Stimulated activated naive CD8-positive, alpha-beta T cell treated with anti-CD3 and anti-CD28 coated beads, Interleukin-15, Interleukin-2, amounts not matched to agents 100 U/mL and 50 U/mL, for 24 hours (primary cell): ENCODE data around the gene RFX3.

Experiments
- ATAC-seq: fragments of 150-1000 bp; cut with Tn5 transposase; one replicate; pipeline ENCODE4 v1.10.0; 2021
- DNase-seq: peaks from one replicate; pipeline ENCODE4 v3.0.0; 2021

Gene RFX3

GRCh38 chr9:3434594-3434993 lies 91.2 kb downstream of the RFX3 start:
- no peak for ATAC-seq
- no peak for DNase-seq

- DNase-seq: no peak
- no peak for ATAC-seq
Measured at GRCh38 chr9:3433754-3434153, 92.0 kb downstream of the RFX3 start.

GRCh38 chr9:3433066-3433465 lies 92.7 kb downstream of the RFX3 start:
- ATAC-seq (no peak), DNase-seq (no peak)

GRCh38 chr9:3431890-3432289 lies 93.9 kb downstream of the RFX3 start:
- DNase-seq (no peak), ATAC-seq (no peak)

GRCh38 chr9:3419893-3420292 lies 105.9 kb downstream of the RFX3 start:
- ATAC-seq (no peak), DNase-seq (no peak)

- no peak for ATAC-seq
Measured at GRCh38 chr9:3415906-3416305, 109.9 kb downstream of the RFX3 start.

GRCh38 chr9:3413984-3414383 lies 111.8 kb downstream of the RFX3 start:
- ATAC-seq (no peak), DNase-seq (no peak)

More at GRCh38 chr9:3415906-3416305, 109.9 kb downstream of the RFX3 start:
- DNase-seq: no peak

GRCh38 chr9:3410461-3410860 lies 115.3 kb downstream of the RFX3 start:
- ATAC-seq: no peak

GRCh38 chr9:3409453-3409852 lies 116.3 kb downstream of the RFX3 start:
- DNase-seq: no peak
- no peak for ATAC-seq

More at GRCh38 chr9:3410461-3410860, 115.3 kb downstream of the RFX3 start:
- DNase-seq: no peak

- ATAC-seq (peak; percentile 86), DNase-seq (no peak)
Measured at GRCh38 chr9:3403315-3403714, 122.5 kb downstream of the RFX3 start.

- DNase-seq (no peak), ATAC-seq (no peak)
Measured at GRCh38 chr9:3401221-3401954, 124.4 kb downstream of the RFX3 start.

GRCh38 chr9:3398232-3398648 lies 127.6 kb downstream of the RFX3 start:
- DNase-seq: no peak

GRCh38 chr9:3397766-3398165 lies 128.0 kb downstream of the RFX3 start:
- DNase-seq: no peak
- ATAC-seq: no peak

More at GRCh38 chr9:3398232-3398648, 127.6 kb downstream of the RFX3 start:
- peak; percentile 57 for ATAC-seq

GRCh38 chr9:3391414-3391813 lies 134.4 kb downstream of the RFX3 start:
- DNase-seq (no peak), ATAC-seq (no peak)

GRCh38 chr9:3386753-3387152 lies 139.0 kb downstream of the RFX3 start:
- no peak for DNase-seq
- no peak for ATAC-seq

GRCh38 chr9:3385871-3386270 lies 139.9 kb downstream of the RFX3 start:
- ATAC-seq (peak; percentile 100), DNase-seq (peak; percentile 23)

- DNase-seq (no peak), ATAC-seq (no peak)
Measured at GRCh38 chr9:3371842-3372241, 154.0 kb downstream of the RFX3 start.

- ATAC-seq (no peak), DNase-seq (no peak)
Measured at GRCh38 chr9:3370715-3371114, 155.1 kb downstream of the RFX3 start.

- no peak for DNase-seq
- ATAC-seq: no peak
Measured at GRCh38 chr9:3367185-3367584, 158.6 kb downstream of the RFX3 start.

- DNase-seq: no peak
- no peak for ATAC-seq
Measured at GRCh38 chr9:3361689-3362392, 164.0 kb downstream of the RFX3 start.

GRCh38 chr9:3361116-3361515 lies 164.7 kb downstream of the RFX3 start:
- DNase-seq (no peak), ATAC-seq (no peak)

- DNase-seq (no peak), ATAC-seq (no peak)
Measured at GRCh38 chr9:3360245-3360644, 165.6 kb downstream of the RFX3 start.

GRCh38 chr9:3359778-3360177 lies 166.0 kb downstream of the RFX3 start:
- ATAC-seq (no peak), DNase-seq (no peak)
